ENCODE measurements around the gene ATP1A1.

DNA sequence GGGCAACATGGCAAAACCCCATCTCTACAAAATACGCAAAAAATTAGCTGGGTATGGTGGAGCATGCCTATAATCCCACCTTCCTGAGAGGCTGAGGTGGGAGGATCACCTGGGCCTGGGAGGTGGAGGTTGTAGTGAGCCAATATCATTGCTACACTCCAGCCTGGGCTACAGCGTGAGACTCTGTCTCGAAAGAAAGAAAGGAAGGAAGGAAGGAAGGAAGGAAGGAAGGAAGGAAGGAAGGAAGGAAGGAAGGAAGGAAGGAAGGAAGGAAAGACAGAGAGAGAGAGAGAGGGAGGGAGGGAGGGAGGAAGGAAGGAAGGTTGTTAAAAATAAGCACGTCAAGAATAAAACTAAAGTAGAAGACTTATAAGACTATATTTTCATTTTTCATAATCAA is 17.0 kb upstream of the ATP1A1 start:
- TF ChIP-seq FOXM1 (IDR thresholded peaks at IDR 0.05; ENCODE audit: borderline replicate concordance) (no peak), BHLHE40 (IDR thresholded peaks at IDR 0.05; ENCODE audit: borderline replicate concordance) (no peak), NFRKB (IDR thresholded peaks at IDR 0.05) (no peak), FOXA1 (IDR thresholded peaks at IDR 0.05) (no peak), ELF4 (IDR thresholded peaks at IDR 0.05) (no peak), SUZ12 (IDR thresholded peaks at IDR 0.05) (no peak), L3MBTL2 (conservative IDR thresholded peaks at IDR 0.05) (no peak), SP1 (IDR thresholded peaks at IDR 0.05) (no peak)
